Sciatic nerve (tissue), 2 donors: ENCODE data around the gene SLC39A7. TPM values are rescaled to one million over a fixed set of nuclear protein-coding genes. Genes with fewer than 3 reads are reported as not detected.

Experiments
- ATAC-seq: fragments of 200-7000 bp; cut with Tn5 transposase; one replicate; pipeline ENCODE4 v1.9.1; 2020; ENCODE audit warnings: mild to moderate bottlenecking, moderate library complexity
- DNase-seq: peaks from one replicate; pipeline ENCODE4 v3.0.0-alpha.2; 2020; ENCODE audit warnings: low spot score
- intact Hi-C: fragments of 100-400 bp; cut with DNase I; formaldehyde crosslinking; loops from one replicate; pipeline ENCODE4 v1.14.2; 2022
- total RNA-seq: library from RNA; stranded (reverse); fragmentation: NEBNext Ultra II Directional; extraction: Animal tissue kit (Norgen Biotek cat#: 25700); gene quantifications from one replicate; pipeline ENCODE4 v1.2.1, GENCODE V29; 2021
- donor health status: DM: no; HTN: no; CAD: no.
- donor health status: DM: no; HTN: no; CAD: no.

Gene SLC39A7, protein sequence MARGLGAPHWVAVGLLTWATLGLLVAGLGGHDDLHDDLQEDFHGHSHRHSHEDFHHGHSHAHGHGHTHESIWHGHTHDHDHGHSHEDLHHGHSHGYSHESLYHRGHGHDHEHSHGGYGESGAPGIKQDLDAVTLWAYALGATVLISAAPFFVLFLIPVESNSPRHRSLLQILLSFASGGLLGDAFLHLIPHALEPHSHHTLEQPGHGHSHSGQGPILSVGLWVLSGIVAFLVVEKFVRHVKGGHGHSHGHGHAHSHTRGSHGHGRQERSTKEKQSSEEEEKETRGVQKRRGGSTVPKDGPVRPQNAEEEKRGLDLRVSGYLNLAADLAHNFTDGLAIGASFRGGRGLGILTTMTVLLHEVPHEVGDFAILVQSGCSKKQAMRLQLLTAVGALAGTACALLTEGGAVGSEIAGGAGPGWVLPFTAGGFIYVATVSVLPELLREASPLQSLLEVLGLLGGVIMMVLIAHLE
- 65.3 TPM for total RNA-seq

DNA sequence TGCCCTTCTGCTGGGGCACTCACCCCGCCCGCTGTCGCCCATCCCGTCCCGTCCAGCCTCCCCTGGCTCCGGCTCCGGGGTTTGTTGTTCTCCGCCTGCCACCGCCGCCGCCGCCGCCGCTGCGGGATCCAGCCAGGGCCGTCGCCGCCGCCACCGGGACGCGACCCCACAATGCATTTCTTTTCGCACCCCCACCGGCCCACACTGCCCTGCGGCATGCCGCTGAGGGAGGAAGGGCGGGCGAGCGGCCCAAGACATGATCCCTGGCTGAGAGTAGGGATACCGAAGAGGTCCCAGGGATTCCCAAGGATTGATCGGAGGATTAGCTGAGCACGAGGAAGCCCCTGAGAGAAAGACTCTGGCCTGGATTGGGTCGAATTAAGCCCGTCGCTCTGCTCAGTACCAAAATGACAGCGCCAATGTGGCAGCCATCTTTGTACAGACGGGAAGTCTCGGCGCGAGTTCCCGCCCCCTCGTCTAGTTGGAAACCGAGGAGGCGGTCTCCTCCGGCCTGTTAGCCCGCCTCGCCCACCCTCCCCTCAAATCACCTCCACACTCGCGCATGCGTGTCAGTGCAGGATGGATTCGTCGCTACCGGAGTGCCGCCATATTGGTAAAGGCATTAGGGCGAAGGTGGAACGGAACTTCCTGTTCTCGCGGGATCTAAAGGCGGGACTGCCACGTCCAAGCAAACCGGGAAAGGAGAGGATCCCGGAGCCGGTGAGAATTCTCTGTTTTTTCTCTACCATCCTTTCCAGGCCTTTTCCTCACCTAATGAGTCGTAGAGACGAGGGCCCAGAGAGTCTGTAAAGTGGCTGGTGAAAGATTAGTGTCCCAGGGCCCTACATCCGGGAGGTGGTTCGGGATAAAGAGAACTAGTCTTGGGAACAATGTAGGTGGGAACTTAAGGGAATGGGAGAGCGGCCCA is at the start of gene SLC39A7, which contains the start of gene RXRB:
Gene SLC39A7 (plus strand): TSS at position 649 of the 928 bp plus-strand sequence. CDS start 379 bp downstream, outside the sequence.
Gene RXRB (minus strand): TSS at position 447 of the 928 bp plus-strand sequence. CDS start 189 bp downstream, at position 258.
- intact Hi-C loops, result no loop called here
- ATAC-seq, result peak; percentile 93
- DNase-seq, result peak; percentile 100

DNA sequence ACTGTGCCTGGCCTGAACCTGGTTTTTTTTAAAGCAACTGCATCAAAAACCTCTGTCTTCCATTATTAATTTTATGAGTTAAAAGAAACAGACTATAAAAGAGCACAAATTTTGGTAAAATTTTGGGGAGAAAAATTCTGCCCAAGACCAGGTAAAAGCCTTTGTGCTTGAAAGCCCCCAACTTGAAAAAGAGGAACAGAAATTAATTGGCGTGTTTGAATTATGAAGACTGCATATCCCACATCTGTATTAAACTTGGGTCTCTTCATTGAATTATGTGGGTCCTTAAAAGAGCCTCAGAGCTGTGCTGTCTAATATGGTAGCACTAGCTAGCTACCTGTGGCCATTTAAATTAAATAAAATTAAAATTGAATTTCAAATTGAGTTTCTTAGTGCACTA is 49.6 kb upstream of the SLC39A7 start:
- DNase-seq (no peak), ATAC-seq (no peak)
- intact Hi-C loops, result no loop called here

DNA sequence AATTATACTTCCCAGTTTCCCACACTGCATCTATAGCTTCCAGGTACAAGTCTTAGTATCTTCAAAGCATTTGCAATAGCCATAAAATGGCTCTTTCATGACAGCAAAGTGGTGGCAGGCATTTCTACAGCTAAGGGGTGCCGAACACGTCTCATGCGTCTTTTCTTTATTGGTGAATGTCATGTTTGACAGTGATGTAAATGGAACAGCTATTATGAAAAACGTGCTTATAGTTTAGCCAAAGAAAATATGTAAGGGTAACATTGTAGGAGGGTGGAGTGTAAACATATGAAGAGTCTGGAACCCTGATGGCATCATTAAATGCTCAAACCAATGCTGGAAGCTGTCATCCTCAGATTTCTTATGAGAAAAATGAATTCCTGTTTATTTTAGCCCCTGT is 46.3 kb upstream of the SLC39A7 start:
- intact Hi-C loops, result no loop called here
- DNase-seq (no peak), ATAC-seq (no peak)

DNA sequence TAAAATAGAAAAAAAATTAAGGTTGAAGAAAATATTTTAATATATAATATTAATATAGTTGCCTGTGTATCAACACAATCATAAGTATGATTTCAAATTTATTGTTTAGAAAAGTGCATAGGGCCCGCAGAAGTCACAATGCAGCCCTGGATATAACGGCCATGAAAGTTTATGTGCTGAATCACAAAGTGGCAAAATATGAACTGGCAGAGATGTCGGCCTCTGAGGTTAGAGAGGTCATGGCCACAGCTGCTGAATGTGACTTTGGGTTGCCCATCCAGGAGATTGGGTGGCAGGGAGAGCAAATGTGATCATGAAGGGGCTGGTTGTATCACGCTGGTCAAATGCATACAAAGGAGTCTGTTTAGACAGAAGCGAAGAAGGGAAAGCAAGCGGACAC is 44.1 kb upstream of the SLC39A7 start:
- DNase-seq (no peak), ATAC-seq (no peak)
- intact Hi-C loops, result no loop called here

DNA sequence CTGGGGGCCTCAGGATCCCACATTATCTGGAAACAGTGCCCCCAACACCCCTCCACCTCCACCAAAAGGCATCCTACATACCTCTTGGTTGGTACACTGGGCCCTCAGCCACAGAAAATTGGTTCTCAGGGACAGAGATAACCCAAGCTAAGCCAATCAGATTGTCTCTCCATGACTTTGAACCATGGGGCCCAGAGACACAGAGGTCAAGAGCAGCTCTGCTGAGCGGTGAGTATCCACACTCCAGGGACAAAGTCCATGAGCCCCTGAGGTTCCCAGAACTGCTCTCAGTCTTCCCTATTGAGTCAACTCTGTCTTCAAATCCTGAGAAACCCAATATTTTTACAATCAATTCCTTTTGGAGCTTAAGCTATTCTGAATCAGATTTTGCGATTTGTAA is 43.7 kb upstream of the SLC39A7 start:
- intact Hi-C loops, result no loop called here
- ATAC-seq (no peak), DNase-seq (no peak)

DNA sequence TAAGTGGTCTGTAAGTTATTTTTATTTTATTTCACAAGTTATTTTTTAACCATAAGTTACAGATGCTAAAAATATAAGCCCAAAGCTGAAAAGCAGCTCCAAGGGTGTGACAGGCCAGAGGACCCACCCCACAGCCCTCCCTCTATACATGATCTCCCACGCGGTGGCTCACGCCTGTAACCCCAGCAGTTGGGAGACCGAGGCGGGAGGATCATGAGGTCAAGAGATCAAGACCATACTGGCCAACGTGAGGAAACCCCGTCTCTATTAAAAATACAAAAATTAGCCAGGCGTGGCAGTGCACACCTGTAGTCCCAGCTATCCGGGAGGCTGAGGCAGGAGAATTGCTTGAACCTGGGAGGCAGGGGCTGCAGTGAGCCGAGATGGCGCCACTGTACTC is 40.6 kb upstream of the SLC39A7 start:
- ATAC-seq, result no peak
- intact Hi-C loops, result loop anchor here (5.0 kb wide), 1 partner anchor 37 kb away; no protein-coding TSS in a partner anchor
- no peak for DNase-seq

DNA sequence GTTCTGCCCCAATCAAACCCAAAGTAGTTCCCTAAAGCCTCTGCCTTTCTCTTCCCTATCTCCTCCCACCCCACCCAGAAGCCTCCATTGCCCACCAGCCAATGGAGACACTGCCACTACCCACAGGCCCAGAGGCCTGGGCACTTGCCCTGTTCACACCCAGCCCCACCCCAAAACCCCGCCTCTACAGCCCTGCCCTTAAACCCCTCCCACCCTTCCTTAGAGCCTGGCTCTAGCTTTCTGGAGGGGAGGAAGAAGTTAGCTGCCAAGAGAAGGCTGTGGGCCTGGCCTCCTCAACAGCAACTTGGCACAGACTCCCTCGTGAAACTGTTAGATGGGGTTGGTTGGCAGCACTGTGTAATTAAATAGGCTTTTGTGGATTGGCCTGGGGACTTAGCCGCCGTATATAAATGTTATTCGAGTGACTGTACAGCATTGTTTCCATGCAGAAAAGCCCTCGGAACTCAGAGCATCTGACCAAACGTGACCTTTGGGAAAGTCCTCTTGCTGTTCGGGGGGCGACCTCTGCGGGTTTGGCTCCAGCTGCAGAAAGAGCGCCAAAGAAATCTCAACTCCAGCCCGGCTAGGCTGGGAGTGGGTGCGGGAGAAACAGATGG is 39.8 kb upstream of the SLC39A7 start:
- intact Hi-C loops, result loop anchor here (5.0 kb wide), 1 partner anchor 36 kb away; no protein-coding TSS in a partner anchor
- peak; percentile 71 for DNase-seq
- peak; percentile 80 for ATAC-seq

DNA sequence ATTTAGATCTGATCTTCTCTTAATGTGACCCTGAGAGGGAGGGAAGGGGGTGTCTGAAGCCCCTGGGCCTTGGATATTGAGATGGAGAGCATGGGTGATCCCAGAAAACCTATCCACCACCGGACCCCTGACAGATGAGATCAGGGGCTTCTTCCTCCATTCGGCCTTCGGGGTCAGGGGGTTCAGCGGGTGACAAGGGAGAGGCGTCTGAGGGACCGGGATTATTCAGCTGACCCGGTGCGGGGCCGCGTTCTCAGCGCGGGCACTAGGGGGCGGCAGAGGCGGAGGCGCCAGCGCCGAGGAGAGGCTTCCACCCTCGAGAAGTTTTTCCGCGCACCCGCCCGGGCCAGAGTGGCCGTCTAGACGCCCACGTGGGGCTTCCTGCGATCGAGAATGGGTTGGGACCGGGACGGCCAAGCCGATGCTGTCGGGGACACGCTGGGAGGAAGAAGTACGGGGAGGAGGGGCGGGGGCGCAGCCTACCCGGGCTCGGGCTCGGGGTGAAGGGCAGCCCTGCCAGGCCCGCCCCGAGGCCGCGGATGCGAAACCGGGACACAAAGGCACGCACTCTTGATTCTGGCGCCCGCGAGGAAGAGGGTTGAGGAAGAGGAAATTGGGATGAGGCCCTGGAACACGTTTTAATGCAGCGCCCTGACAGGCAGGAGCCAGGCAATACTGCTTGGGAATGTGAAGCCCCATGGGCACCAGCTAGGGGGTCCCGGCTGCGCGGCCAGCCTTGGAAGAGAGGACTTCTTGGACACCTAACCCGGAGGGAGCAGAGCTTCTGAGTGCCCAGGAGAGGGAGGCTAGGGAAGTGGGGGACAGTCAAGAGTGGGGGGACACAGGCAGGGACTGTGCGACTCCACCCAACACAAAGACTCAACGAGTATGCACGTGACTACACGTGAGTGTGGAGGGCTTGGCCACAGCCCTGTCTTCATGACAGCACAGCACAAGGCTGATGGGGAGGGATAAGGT is 39.0 kb upstream of the SLC39A7 start:
- ATAC-seq (peak; percentile 94), DNase-seq (peak; percentile 92)
- intact Hi-C loops, result loop anchor here (5.0 kb wide), 1 partner anchor 36 kb away; no protein-coding TSS in a partner anchor

DNA sequence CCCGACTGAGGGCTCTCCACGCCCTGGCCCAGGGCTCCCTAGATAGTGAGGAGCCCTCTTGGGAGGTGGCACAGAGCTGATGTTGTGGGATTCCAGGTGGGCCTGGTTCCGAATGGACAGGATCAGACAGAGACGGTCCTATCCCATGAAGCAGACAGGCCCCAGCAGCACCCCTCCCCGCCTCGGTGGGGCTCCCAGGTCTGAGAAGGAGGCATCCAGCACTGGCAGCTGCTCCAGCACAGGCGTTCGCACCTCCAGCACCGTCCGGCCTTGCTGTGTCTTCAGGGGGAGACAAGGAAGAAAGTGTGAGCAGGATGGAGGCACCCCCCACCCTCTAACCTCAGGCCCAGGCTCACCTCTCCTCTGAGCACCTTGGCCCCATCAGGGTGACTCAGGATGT is 37.1 kb upstream of the SLC39A7 start:
- ATAC-seq (no peak), DNase-seq (no peak)

DNA sequence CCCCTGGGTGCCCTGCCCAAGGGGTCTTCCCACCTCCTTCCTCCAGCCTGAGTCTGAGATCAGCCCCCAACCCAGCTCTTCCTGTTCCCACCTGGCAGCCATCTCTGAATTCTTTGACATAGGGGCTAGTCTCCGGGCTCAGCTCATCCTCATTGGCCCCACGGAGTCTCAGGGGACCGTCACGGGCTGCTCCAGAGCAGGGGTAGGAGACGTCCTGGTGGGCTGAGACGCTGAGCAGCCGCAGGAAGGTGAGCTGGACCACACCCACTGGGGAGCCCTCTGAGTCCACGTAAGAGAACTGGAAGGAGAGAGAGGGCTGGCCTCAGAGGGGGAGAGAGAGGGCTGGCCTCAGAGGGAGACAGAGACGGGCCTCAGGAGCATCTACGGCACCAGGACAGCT is 36.5 kb upstream of the SLC39A7 start:
- ATAC-seq (no peak), DNase-seq (no peak)
- intact Hi-C loops, result loop anchor here (5.0 kb wide), 1 partner anchor 33 kb away; no protein-coding TSS in a partner anchor

More for the DNA sequence above, 37.1 kb upstream of the SLC39A7 start:
- intact Hi-C loops, result loop anchor here (5.0 kb wide), 1 partner anchor 34 kb away; no protein-coding TSS in a partner anchor

DNA sequence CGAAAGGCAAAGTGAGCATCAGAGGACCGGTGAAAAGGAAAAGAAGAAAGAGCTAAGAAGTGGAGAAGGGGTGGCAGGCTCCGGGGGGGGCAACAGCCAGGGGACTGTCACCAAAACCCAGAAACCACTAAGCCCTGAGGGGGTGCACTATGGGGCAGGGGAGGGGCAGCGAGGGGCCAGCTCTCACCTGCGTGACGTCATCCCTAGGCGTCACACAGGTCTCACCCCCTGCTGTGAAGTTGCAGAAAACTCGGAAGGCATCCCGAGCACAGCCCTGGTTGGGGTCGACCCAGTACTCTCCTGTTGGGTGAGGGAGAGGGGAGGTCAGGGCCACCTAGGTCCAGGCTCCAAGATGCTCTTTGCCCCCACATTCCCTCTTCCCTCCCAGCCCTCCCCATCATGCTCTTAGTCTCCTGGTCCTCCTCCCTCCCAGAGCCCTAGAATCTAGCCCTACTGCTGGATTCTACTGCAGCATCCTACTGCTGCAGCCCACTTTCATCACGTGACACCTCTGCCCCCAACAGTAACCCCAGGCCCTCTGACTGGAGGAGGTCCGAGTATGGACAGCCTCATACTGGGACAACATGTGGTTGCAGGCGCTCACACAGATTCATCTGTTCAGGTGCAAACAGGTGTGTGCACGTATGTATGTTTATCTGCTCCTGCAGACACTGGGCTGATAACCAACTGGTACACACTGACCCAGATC is 35.8 kb upstream of the SLC39A7 start:
- ATAC-seq (no peak), DNase-seq (no peak)
- intact Hi-C loops, result loop anchor here (5.0 kb wide), 1 partner anchor 32 kb away; no protein-coding TSS in a partner anchor

DNA sequence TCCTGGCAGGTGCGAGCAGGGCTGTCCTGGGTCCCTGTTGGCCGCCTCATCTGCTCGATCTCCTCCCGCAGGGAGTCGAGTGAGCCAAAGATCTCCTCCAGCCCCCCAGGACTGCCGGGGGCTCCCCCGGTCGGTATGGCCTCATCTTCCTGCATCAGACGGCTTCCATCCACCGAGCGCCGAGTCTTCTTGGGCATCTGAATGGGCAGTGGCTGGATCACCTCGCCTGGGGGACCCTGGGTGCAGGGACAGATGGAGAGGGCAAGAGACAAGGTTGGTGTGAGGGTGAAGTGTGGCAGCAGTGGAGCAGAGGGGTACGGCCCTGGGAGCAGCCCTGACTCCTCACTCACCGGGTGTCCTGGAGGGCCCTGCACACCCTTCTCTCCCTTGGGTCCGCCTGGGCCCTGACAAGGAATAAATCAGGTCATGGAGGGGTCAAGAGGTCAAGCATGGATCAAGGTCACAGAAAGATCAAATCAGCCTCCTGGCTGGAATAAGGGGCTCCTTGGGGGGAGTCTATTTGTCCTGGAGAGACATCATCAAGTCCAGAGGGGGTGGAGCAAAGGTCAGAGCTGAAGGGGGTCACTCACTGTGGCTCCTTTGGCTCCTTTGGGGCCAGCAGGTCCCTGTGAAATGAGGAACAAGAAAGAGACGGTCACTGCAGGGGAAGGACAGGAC is 34.9 kb upstream of the SLC39A7 start:
- intact Hi-C loops, result no loop called here
- DNase-seq, result no peak

DNA sequence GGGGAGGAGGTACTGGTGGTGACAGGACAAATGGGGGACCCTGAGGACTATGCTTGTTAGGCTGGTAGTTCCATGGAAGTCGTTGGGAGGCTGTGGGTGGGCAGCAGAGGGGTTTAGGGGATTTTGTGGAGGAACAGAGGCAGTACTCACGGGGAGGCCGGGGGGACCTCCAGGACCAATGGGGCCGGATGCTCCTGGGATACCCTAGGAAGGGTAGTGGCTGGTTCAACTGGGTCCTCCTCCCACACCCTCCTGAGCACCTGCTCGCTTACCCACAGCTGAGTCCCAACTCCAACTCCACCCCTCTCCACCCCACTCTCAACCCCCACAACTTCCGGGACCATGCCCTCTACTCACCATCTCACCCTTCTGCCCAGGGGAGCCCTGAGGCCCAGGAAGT is 34.3 kb upstream of the SLC39A7 start:
- intact Hi-C loops, result no loop called here
- DNase-seq, result no peak
- ATAC-seq, result no peak

More for the DNA sequence above, 34.9 kb upstream of the SLC39A7 start:
- no peak for ATAC-seq

DNA sequence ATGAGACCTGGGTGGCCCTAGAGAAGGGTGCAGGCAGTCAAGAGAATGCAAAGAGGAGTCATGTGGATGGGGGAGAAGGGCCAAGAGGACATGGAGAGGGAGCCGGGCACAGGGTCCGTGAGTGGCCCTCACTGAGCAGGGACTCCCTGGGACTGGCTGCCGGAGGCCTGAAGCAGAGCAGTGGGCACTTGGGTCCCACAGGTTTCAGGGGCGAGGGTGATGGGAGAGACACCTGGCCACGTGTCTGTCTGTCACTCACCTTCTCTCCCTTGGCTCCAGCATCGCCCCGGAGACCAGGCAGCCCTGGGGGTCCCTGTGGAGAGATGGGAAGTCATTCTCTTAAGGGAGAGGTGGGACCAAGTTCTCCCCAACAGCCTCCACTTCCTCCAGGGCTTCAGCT is 33.9 kb upstream of the SLC39A7 start:
- ATAC-seq (no peak), DNase-seq (no peak)
- intact Hi-C loops, result no loop called here

DNA sequence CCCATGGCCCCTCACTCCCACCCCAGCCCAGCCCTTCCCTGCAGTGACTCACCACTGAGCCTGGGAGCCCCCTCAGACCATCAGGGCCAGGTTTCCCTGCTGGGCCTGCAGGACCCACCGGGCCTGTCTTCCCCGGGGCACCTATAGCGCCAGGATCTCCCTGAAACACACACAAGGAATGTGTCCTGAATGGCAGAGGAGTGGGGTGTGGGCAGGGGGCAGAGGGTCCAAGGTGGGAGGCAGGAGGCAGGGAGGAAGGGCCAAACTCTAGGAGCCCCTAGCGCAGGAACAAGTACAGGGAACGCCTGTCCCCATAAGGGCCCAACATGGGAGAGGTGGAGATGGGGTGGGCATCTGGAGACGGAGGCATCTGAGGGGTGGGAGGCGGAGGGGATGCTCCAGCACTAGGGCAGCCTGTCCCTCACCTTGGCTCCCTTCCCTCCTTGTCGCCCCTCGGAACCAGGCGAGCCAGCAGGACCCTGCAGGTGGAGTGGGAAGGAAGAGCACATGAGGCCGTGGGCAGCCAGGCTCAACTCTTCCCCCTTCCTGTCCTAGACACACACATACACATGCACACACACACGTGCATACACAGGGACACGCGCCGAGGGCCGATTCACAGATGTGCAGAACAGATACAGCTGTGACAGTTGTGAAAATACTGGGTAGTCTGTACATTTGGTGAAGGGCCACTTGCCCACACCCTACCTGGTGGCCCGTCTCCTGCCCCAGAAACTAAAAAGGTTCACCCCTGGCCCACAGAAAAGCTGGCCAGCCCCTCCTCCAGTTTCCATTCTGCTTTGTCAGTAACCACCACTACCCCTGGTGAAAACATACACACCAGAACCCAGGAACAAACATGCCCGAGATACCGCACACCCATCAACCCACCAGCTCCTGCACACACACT is 33.0 kb upstream of the SLC39A7 start:
- intact Hi-C loops, result no loop called here
- DNase-seq (no peak), ATAC-seq (no peak)

DNA sequence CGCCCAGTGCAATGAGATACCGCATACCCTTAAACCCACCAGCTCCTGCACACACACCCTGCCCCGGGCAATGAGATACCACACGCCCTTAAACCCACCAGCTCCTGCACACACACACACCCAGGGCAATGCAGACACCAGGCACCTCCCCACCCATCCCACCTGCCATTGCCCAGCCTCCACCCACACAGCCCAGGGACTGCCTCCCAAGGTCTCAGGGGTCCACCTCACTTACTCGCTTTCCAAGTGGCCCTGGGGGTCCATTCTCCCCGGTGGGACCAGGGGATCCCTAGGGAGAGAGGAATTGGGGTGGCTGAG is 32.4 kb upstream of the SLC39A7 start:
- DNase-seq, result no peak
- intact Hi-C loops, result no loop called here
- ATAC-seq, result no peak
